Endodermal cell (in vitro differentiated cells): ENCODE data around the gene CACHD1. TPM values are rescaled to one million over a fixed set of nuclear protein-coding genes. Genes with fewer than 3 reads are reported as not detected.
A peak's percentile ranks its signal among the peaks of the same experiment; 100 is the strongest.

ENCODE experiments used
- DNase-seq: peaks from one replicate; pipeline ENCODE4 v3.0.0-alpha.2; 2017
- H3K27ac ChIP-seq: 2 replicates; pipeline ENCODE4 v1.5.1; 2013; ENCODE audit warnings: mild to moderate bottlenecking, low read depth, low read length, moderate library complexity
- H3K27me3 ChIP-seq: 2 replicates; pipeline ENCODE4 v1.6.1; 2013; ENCODE audit warnings: mild to moderate bottlenecking, low read length, moderate library complexity; ENCODE audit not compliant: insufficient read depth, control insufficient read depth, poor library complexity, severe bottlenecking
- H3K36me3 ChIP-seq: 2 replicates; pipeline ENCODE4 v1.7.0; 2013; ENCODE audit warnings: mild to moderate bottlenecking, low read length, moderate library complexity; ENCODE audit not compliant: control insufficient read depth, insufficient read depth
- H3K4me1 ChIP-seq: one replicate; pipeline ENCODE4 v1.7.0; 2013; ENCODE audit warnings: low read length; ENCODE audit not compliant: control insufficient read depth, insufficient read depth
- H3K4me3 ChIP-seq: 2 replicates; pipeline ENCODE4 v1.5.1; 2013; ENCODE audit warnings: mild to moderate bottlenecking, low read length, moderate library complexity
- H3K9ac ChIP-seq: 2 replicates; pipeline ENCODE4 v1.6.1; 2013; ENCODE audit warnings: mild to moderate bottlenecking, low read length, moderate library complexity; ENCODE audit not compliant: poor library complexity, severe bottlenecking; ENCODE audit errors: extremely low read depth
- H3K9me3 ChIP-seq: 2 replicates; pipeline ENCODE4 v1.6.1; 2013; ENCODE audit warnings: mild to moderate bottlenecking, low read length, moderate library complexity; ENCODE audit not compliant: control insufficient read depth
- H3K27ac Mint-ChIP-seq: 2 replicates; pipeline ENCODE4 v1.8.0; 2020; ENCODE audit warnings: mixed read lengths
- H3K27me3 Mint-ChIP-seq: 2 replicates; pipeline ENCODE4 v1.8.0; 2021; ENCODE audit warnings: mild to moderate bottlenecking, mixed read lengths; ENCODE audit not compliant: insufficient read depth
- H3K36me3 Mint-ChIP-seq: 2 replicates; pipeline ENCODE4 v1.8.0; 2020; ENCODE audit warnings: low read depth, mixed read lengths
- H3K4me1 Mint-ChIP-seq: 2 replicates; pipeline ENCODE4 v1.8.0; 2020; ENCODE audit warnings: mixed read lengths
- H3K4me3 Mint-ChIP-seq: 2 replicates; pipeline ENCODE4 v1.8.0; 2020; ENCODE audit warnings: mild to moderate bottlenecking, moderate library complexity, mixed read lengths
- H3K9me3 Mint-ChIP-seq: 2 replicates; pipeline ENCODE4 v1.8.0; 2020; ENCODE audit warnings: mild to moderate bottlenecking, mixed read lengths
- CTCF ChIP-seq: fragments of 200-600 bp; sonication (generic); conservative IDR thresholded peaks from 2 replicates; pipeline ENCODE4 v1.5.0; 2021; ENCODE audit warnings: antibody characterized with exemption, mild to moderate bottlenecking
- WGBS, 2 experiments: methylation state at CpG; one replicate each; pipeline versions ENCODE4 v1.1.5 to v1.1.7; 2013; ENCODE audit warnings: missing lambda C conversion rate in 2 of 2, mixed read lengths in 1 of 2; ENCODE audit not compliant: insufficient coverage in 1 of 2, insufficient read length in 1 of 2; 5-methylcytosine and 5-hydroxymethylcytosine counted together
- total RNA-seq, 2 donors: library from RNA; stranded (reverse); fragmentation: NEBNext Ultra II Directional in 1 of 2; extraction: Animal tissue kit (Norgen Biotek cat#: 25700) in 1 of 2; gene quantifications; 2 replicates in 1 of 2; 3 replicates in 1 of 2; pipeline ENCODE4 v1.2.1, GENCODE V29; 2021

Gene CACHD1
- total RNA-seq, 2 donors from 2014 or later: 29.2 to 40.7 TPM

GRCh38 chr1:64486193-64486592 is 16.3 kb downstream of the CACHD1 start:
- DNase-seq: no peak
- Histone ChIP-seq H3K27ac (no peak overlapping the region), H3K27me3 (no peaks in the 10 kb centered on the region), H3K9me3 (no peaks in the 10 kb centered on the region), H3K4me3 (no peak overlapping the region), H3K4me1 (peaks cover 5% of the 10 kb centered on the region), H3K9ac (no peak overlapping the region), H3K36me3 (no peaks in the 10 kb centered on the region)
- Mint-ChIP-seq H3K4me3 (no peak overlapping the region), H3K9me3 (no peaks in the 10 kb centered on the region), H3K27ac (no peak overlapping the region), H3K36me3 (peaks cover 8% of the 10 kb centered on the region), H3K27me3 (peaks cover 1% of the 10 kb centered on the region), H3K4me1 (peaks cover 50% of the 10 kb centered on the region)
- 67 to 83% methylated on average over 3 to 7 of the region's 7 CpGs for WGBS, 2 experiments
- TF ChIP-seq CTCF: no peak

DNA sequence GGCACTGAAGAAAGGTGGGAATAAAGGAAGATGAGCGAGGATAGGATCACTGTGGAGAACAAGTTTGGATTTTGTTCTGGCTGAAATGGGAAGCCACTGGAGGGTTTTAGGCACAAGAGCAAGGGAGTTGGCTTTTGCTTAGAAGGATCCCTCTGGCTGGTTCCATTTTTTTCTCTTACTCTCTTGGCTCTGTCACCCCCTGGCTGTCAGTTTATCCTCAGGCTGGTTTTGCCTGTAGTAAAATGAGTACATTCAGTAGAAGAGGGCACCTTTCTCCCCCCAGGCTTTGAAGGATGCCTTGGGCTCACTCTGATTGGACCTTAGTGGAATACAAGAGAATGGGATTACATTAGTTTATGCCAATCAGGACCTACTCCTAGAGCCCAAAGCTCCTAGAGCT is 17.1 kb downstream of the CACHD1 start:
- no peak overlapping the region for H3K4me3 Mint-ChIP-seq

GRCh38 chr1:64488862-64489261 is 18.9 kb downstream of the CACHD1 start:
- Mint-ChIP-seq H3K27ac (no peak overlapping the region), H3K27me3 (peaks cover 16% of the 10 kb centered on the region), H3K4me1 (peaks cover 53% of the 10 kb centered on the region), H3K36me3 (peaks cover 11% of the 10 kb centered on the region), H3K4me3 (no peak overlapping the region), H3K9me3 (no peaks in the 10 kb centered on the region)
- no peak for TF ChIP-seq CTCF
- peaks cover 16% of the 10 kb centered on the region for H3K4me1 ChIP-seq
- no peaks in the 10 kb centered on the region for H3K36me3 ChIP-seq
- no peak overlapping the region for H3K9ac ChIP-seq
- no peak for DNase-seq
- H3K27ac ChIP-seq: no peak overlapping the region
- H3K9me3 ChIP-seq: no peaks in the 10 kb centered on the region
- peaks cover 13% of the 10 kb centered on the region for H3K27me3 ChIP-seq
- no peak overlapping the region for H3K4me3 ChIP-seq
- 85 to 100% methylated on average over 2 of the region's 2 CpGs for WGBS, 2 experiments

More for the DNA sequence above, 17.1 kb downstream of the CACHD1 start:
- H3K4me3 ChIP-seq: no peak overlapping the region
- no peaks in the 10 kb centered on the region for H3K9me3 ChIP-seq
- DNase-seq: peak; percentile 66
- Mint-ChIP-seq H3K9me3 (no peaks in the 10 kb centered on the region), H3K27ac (peak overlapping the region; percentile 1), H3K36me3 (peaks cover 7% of the 10 kb centered on the region), H3K27me3 (peaks cover 5% of the 10 kb centered on the region), H3K4me1 (peaks cover 46% of the 10 kb centered on the region)
- H3K4me1 ChIP-seq: peaks cover 5% of the 10 kb centered on the region
- H3K36me3 ChIP-seq: no peaks in the 10 kb centered on the region
- WGBS, 2 experiments: 95 to 100% methylated on average over 1 of the region's 1 CpG
- H3K9ac ChIP-seq: no peak overlapping the region
- no peaks in the 10 kb centered on the region for H3K27me3 ChIP-seq
- H3K27ac ChIP-seq: no peak overlapping the region
- TF ChIP-seq CTCF: peak; percentile 75
